Measurements from ENCODE around the gene ASIC3. TPM values are rescaled to one million over a fixed set of nuclear protein-coding genes. Genes with fewer than 3 reads are reported as not detected.
A peak's percentile ranks its signal among the peaks of the same experiment; 100 is the strongest.

Gene ASIC3
- polyA plus RNA-seq, 2 of the 4 experiments (the other 2 are of a cell fraction) = 4.1 to 9.8 TPM

GRCh38 chr7:151028948-151029501 is 19.3 kb upstream of the ASIC3 start:
- CTCF ChIA-PET = interaction anchor here (1.0 to 3.6 kb wide), 18 partner anchors 10 to 95 kb away, joined by 3 to 28 read pairs (median 5); partner anchors contain the start of genes CDK5 and SLC4A2
- WGBS (ENCODE audit: missing lambda C conversion rate) = 32% methylated on average over 17 of the region's 17 CpGs
- Histone ChIP-seq H3K4me2 (peak overlapping the region; percentile 96), H3K4me3 (peak overlapping the region; percentile 49), H3K4me1 (peaks cover 21% of the 10 kb centered on the region; the same call in 2 of the 3 replicates), H3K9me3 (no peaks in the 10 kb centered on the region), H3K27ac (peak overlapping the region; percentile 73 to 90)
- POLR2A ChIA-PET = interaction anchor here (1.3 to 1.5 kb wide), 8 partner anchors 10 to 651 kb away, joined by 4 to 15 read pairs (median 5); partner anchors contain the start of genes ABCF2, CDK5 and SLC4A2
- no peak for FAIRE-seq
- ATAC-seq = no peak
- no peak for DNase-seq (ENCODE audit: low read depth in 1 of 2, low spot score in 1 of 2)
- no peak for TF ChIP-seq USF2 (IDR thresholded peaks at IDR 0.05)
- no peak for TF ChIP-seq BCL3 (IDR thresholded peaks at IDR 0.05)
- TF ChIP-seq FOSB (CRISPR knock-in tag; IDR thresholded peaks at IDR 0.05) = no peak
- no peak for TF ChIP-seq NPAS2 (CRISPR knock-in tag; IDR thresholded peaks at IDR 0.05; ENCODE audit: borderline replicate concordance)
- TF ChIP-seq GATA3 (IDR thresholded peaks at IDR 0.05; ENCODE audit: borderline replicate concordance) = no peak
- TF ChIP-seq MAX (IDR thresholded peaks at IDR 0.05) = no peak
- 0 out of 2 replicates have a peak, but pooled peaks have one; percentile 7 for TF ChIP-seq PHF8 (IDR thresholded peaks at IDR 0.05; ENCODE audit: borderline replicate concordance, low read depth)
- 0 out of 2 replicates have a peak, but pooled peaks have one; percentile 50 for TF ChIP-seq TP53 (CRISPR knock-in tag; IDR thresholded peaks at IDR 0.05)
- no peak for TF ChIP-seq JUN (IDR thresholded peaks at IDR 0.05)
- no peak for TF ChIP-seq CEBPB (IDR thresholded peaks at IDR 0.05)
- TF ChIP-seq KDM1A (IDR thresholded peaks at IDR 0.05; ENCODE audit: low read depth) = no peak
- 0 out of 2 replicates have a peak, but pooled peaks have one; percentile 77 for TF ChIP-seq CHD4 (IDR thresholded peaks at IDR 0.05; ENCODE audit: borderline replicate concordance)

- 93% methylated on average over 4 of the region's 4 CpGs for WGBS (ENCODE audit: missing lambda C conversion rate)
- H3K27ac ChIP-seq = no peak overlapping the region
- FAIRE-seq (no peak), ATAC-seq (no peak), DNase-seq (ENCODE audit: low read depth in 1 of 2, low spot score in 1 of 2) (no peak)
- no peak overlapping the region for H3K4me3 ChIP-seq
- H3K4me1 ChIP-seq = peaks cover 18% of the 10 kb centered on the region; the same call in 2 of the 3 replicates
- no peak overlapping the region for H3K4me2 ChIP-seq
- ChIA-PET POLR2A (no interaction called here), CTCF (interaction anchor here (3.2 to 5.7 kb wide), 2 partner anchors 13 to 80 kb away, joined by 25 to 34 read pairs; no protein-coding TSS in a partner anchor)
- no peaks in the 10 kb centered on the region for H3K9me3 ChIP-seq
- TF ChIP-seq KDM1A (IDR thresholded peaks at IDR 0.05; ENCODE audit: low read depth) (no peak), PHF8 (IDR thresholded peaks at IDR 0.05; ENCODE audit: borderline replicate concordance, low read depth) (no peak), EHMT2 (IDR thresholded peaks at IDR 0.05; ENCODE audit: low read depth) (no peak), ZSCAN20 (CRISPR knock-in tag; IDR thresholded peaks at IDR 0.05) (no peak), HOXA7 (CRISPR knock-in tag; IDR thresholded peaks at IDR 0.05) (no peak), ZC3H11A (IDR thresholded peaks at IDR 0.05) (no peak), POLR2AphosphoS2 (conservative IDR thresholded peaks at IDR 0.05; ENCODE audit: low read length) (no peak), USF2 (IDR thresholded peaks at IDR 0.05) (no peak), HOXB13 (CRISPR knock-in tag; IDR thresholded peaks at IDR 0.05; ENCODE audit: low read depth) (no peak), KDM5A (IDR thresholded peaks at IDR 0.05) (no peak), RAD21 (conservative IDR thresholded peaks at IDR 0.05 in 1 of 2, IDR thresholded peaks at IDR 0.05 in 1 of 2) (no peak), FOSB (CRISPR knock-in tag; IDR thresholded peaks at IDR 0.05) (no peak), MAFK (IDR thresholded peaks at IDR 0.05; ENCODE audit: partially characterized antibody) (no peak), E2F6 (IDR thresholded peaks at IDR 0.05; ENCODE audit: borderline replicate concordance, low read depth) (no peak), HES2 (IDR thresholded peaks at IDR 0.05) (no peak)
Measured at GRCh38 chr7:151031011-151031410, 17.3 kb upstream of the ASIC3 start.

Measured in A549 (cell line).